Measurements from ENCODE around the gene CACTIN.

The CACTIN gene

DNA sequence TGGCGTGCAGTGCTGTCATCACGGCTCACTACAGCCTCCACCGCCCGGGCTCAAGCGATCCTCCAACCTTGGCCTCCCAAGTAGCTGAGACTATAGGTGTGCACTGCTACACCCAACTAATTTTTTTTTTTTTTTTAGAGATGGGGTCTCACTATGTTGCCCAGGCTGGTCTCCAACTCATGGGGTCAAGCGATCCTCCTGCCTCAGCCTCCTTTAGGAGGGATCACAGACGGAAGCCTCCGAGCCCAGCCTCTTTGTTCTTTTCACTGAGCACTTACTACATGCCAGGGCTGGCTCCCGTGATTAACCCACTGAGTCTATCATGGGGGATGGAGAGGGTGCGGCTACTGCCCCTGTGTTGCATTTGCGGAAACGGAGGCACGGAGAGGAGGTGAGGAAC is 12.9 kb upstream of the CACTIN start:
- no peak for DNase-seq (ENCODE audit: low read depth in 2 of 2)
- TF ChIP-seq, protein P1, sequence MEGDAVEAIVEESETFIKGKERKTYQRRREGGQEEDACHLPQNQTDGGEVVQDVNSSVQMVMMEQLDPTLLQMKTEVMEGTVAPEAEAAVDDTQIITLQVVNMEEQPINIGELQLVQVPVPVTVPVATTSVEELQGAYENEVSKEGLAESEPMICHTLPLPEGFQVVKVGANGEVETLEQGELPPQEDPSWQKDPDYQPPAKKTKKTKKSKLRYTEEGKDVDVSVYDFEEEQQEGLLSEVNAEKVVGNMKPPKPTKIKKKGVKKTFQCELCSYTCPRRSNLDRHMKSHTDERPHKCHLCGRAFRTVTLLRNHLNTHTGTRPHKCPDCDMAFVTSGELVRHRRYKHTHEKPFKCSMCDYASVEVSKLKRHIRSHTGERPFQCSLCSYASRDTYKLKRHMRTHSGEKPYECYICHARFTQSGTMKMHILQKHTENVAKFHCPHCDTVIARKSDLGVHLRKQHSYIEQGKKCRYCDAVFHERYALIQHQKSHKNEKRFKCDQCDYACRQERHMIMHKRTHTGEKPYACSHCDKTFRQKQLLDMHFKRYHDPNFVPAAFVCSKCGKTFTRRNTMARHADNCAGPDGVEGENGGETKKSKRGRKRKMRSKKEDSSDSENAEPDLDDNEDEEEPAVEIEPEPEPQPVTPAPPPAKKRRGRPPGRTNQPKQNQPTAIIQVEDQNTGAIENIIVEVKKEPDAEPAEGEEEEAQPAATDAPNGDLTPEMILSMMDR (IDR thresholded peaks at IDR 0.05; ENCODE audit: low read depth, low read length): no peak

DNA sequence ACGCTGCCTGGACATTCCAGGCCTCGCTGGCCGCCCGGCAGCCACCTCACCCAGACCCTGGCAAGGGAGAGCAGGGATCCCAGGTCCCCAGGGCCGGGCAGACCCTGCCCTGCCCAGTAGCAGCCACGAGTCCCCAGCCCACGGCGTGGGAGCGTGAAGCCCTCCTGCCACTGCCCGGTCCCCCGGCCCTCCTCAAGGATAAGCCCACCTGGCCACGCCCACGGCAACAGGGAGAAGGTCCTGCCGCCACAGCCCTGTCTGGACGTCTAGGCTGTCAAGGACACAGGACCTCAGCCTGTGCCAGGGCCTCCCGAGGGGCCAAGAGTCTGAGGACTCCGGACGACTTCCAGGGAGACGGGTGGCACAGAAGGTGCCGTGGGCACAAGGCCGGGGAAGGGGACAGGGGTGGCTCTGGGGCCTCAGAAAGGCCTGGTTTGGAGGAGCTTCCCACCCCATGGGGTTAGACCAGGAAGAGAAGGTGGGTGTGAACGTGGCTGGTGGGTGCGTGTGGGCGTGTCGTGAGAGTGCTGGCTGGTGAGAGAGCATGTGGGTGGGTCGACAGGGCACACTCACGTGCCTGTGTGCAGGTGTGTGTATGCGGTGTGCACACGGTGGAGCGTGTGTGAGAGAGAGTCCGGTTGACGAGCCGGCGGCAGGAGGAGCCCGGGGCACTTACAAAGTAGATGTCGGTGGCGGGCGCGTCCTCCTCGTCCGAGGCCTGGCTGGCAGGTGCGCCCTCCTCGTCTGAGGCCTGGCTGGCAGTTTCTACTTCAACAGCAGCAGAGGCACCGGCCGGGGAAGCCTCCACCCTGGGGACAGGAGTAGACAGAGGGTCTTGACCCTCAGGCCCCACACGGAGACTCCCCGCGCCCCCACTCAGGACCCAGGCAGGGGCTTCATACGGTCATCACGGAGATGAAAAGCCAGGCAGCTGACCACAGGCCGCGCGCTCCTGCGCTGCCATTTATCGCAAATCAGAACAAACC is 11.9 kb upstream of the CACTIN start:
- H3K4me3 ChIP-seq (replicated peaks in 1 of 2; ENCODE audit: low read depth in 2 of 2, low read length in 2 of 2): no peak overlapping the region
- TF ChIP-seq, protein P1 (IDR thresholded peaks at IDR 0.05; ENCODE audit: low read depth, low read length): no peak
- no peak for DNase-seq (ENCODE audit: low read depth in 2 of 2)

More for the DNA sequence above, 12.9 kb upstream of the CACTIN start:
- no peak overlapping the region for H3K4me3 ChIP-seq (replicated peaks in 1 of 2; ENCODE audit: low read depth in 2 of 2, low read length in 2 of 2)

DNA sequence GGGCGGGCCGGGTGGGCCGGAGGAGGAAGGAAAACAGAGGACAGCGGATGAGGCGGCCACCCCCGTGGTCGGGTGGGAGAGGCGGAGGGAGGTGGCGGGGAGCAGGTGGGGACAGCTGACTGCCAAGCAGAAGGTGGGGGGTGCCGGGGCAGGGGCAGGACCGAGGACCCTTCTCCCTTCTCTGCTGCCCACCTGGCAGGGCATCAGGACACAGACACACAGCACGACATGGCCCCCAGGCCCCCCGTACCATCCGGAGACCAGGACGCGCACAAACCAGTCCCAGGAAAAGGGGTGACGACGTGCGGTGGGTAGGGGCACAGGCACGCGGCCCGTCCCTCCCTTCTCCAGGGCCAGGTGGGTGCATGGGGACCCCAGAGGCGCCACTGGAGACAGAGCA is 11.0 kb upstream of the CACTIN start:
- DNase-seq (ENCODE audit: low read depth in 2 of 2): no peak
- TF ChIP-seq, protein P1 (IDR thresholded peaks at IDR 0.05; ENCODE audit: low read depth, low read length): no peak
- no peak overlapping the region for H3K4me3 ChIP-seq (replicated peaks in 1 of 2; ENCODE audit: low read depth in 2 of 2, low read length in 2 of 2)

DNA sequence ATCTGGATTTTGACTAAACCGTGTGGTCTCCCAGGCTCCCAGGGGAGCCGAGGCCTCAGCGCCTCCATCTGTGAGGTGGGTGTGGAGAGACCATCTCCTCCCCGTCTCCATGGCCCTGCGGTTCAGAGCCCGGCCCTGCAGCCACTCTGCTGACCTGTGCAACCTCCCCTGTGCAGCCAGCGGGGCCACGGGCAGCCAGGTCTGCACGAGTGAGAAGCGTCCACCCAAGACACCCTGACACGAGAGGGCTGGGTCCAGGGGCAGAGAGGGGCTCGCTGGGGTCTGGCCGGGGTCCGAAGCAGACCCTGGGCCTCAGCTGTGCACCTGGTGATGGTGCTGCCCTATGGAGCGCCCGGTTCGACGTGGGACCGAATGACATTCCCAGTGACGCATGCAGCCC is 10.4 kb upstream of the CACTIN start:
- TF ChIP-seq, protein P1 (IDR thresholded peaks at IDR 0.05; ENCODE audit: low read depth, low read length): no peak
- no peak overlapping the region for H3K4me3 ChIP-seq (replicated peaks in 1 of 2; ENCODE audit: low read depth in 2 of 2, low read length in 2 of 2)
- no peak for DNase-seq (ENCODE audit: low read depth in 2 of 2)

DNA sequence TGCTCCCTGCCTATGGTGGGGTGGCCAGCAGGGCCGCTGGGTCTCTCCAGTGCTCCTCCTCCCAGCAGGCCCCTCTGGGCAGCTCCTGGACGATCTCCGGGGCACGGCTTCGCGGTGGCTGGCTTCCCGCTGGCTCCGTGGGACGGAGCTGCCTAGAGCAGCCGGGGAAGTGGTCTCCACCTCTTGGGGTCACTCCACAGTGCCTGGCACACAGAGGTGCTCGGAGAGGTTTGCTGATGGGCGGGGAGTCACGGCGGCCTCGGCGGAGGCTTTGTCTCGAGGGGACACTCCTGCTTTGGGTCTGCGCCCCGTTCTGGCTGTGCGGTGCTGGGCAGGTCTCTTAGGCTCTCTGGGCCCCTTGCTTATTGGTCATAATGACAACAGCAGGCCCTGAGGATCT is 9.9 kb upstream of the CACTIN start:
- TF ChIP-seq, protein P1 (IDR thresholded peaks at IDR 0.05; ENCODE audit: low read depth, low read length): no peak
- no peak overlapping the region for H3K4me3 ChIP-seq (replicated peaks in 1 of 2; ENCODE audit: low read depth in 2 of 2, low read length in 2 of 2)
- no peak for DNase-seq (ENCODE audit: low read depth in 2 of 2)

DNA sequence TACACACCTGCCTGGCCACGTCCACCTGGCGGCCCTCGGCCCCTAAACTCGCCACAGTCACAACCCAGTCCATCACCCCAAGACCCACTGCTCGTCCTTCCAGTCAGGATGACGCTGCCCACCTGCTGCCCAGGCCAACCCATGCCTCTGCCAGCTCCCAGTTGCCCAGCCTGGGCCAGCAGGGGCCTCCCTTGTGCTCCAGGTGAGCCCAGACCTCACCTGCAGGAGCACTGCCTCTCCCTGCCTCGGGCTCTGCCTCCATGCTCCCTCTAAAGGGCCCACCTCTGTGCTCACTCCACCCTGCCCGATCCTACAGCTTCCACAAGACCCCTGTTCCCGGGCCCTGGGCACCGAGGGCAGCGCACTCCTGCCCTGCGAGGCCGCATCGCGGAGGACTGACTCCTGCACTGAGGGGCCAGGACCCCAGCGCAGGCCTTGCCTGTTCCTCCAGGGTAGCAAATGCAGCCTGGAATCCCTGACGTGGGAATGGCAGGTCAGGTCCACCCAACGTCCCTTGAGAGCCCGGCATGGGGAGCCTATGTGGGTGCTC is 8.0 kb upstream of the CACTIN start:
- DNase-seq (ENCODE audit: low read depth in 2 of 2): no peak
- H3K4me3 ChIP-seq (replicated peaks in 1 of 2; ENCODE audit: low read depth in 2 of 2, low read length in 2 of 2): no peak overlapping the region
- TF ChIP-seq, protein P1 (IDR thresholded peaks at IDR 0.05; ENCODE audit: low read depth, low read length): no peak

Data from cardiac fibroblast (primary cell).